ENCODE data around the gene SERPING1.

The SERPING1 gene

GRCh38 chr11:57657194-57658022, 59.9 kb downstream of the SERPING1 start, which contains the start of gene CLP1:
CLP1 (plus strand) TSS chr11:57657762; CDS start chr11:57659477, 1,715 bp downstream.
- peak; percentile 98 for DNase-seq

GRCh38 chr11:57658023-57658361, 60.5 kb downstream of the SERPING1 start:
- no peak for DNase-seq

GRCh38 chr11:57659669-57660068, 62.2 kb downstream of the SERPING1 start:
- DNase-seq: no peak

DNA sequence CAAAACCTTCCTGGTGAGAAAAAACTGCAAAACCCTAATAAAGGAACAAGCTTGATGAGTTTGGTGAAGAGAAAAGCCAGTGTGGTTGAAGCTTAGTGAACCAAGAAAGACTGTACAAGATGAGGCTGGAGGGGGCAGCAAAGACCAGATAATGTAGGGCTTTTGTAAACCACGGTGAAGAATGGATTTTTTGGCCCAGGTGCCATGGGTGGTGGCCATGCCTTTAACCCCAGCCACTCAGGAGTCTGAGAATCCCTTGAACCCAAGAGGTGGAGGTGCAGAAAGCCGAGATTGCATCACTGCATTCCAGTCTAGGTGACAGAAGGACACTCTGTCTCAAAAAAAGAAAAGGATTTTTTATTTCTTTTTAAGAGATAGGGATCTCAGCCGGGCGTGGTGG, 65.4 kb downstream of the SERPING1 start:
- no peak for DNase-seq

DNA sequence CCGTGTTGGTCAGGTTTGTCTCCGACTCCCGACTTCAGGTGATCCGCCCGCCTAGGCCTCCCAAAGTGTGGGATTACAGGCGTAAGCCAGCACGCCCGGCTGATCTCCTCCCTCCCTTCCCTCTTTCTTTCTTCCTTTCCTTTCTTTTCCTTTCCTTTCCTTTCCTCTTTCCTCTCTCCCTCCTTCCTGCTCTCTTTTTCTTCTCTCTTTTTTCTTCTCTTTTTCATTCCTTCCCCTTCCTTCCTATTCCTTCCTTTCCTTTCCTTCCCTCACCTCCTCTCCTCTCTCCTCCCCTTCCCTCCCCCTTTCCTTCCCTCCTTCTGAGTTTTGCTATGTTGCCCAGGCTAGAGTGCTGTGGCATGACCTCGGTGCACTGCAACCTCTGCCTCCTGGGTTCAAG, 66.5 kb downstream of the SERPING1 start:
- no peak for DNase-seq

Data from NCI-H526 treated with DMSO at 0.1 percent for 48 hours (cell line).